Activated CD8-positive, alpha-beta memory T cell treated with anti-CD3 and anti-CD28 coated beads, Interleukin-2, amount 50 U/mL, for 4 hours (primary cell): Measurements from ENCODE around the gene RPS6KL1.

ENCODE experiments used
- DNase-seq: peaks from one replicate; pipeline ENCODE4 v3.0.0-alpha.2; 2020

The RPS6KL1 gene

GRCh38 chr14:74922752-74923401, at the start of gene RPS6KL1:
TSS of gene RPS6KL1 (minus strand) at chr14:74923260. CDS start at chr14:74921541, 1,719 bp downstream.
- peak; percentile 58 for DNase-seq

GRCh38 chr14:74968811-74969210, 45.8 kb upstream of the RPS6KL1 start:
- no peak for DNase-seq

- DNase-seq = no peak
These were observed 42.6 kb upstream of the RPS6KL1 start for GRCh38 chr14:74965486-74966153.

- DNase-seq = no peak
These were observed 41.9 kb upstream of the RPS6KL1 start for GRCh38 chr14:74964787-74965485.

GRCh38 chr14:74963705-74964271, 40.7 kb upstream of the RPS6KL1 start:
- no peak for DNase-seq

GRCh38 chr14:74963178-74963704, 40.2 kb upstream of the RPS6KL1 start:
- no peak for DNase-seq

- no peak for DNase-seq
These were observed 39.4 kb upstream of the RPS6KL1 start for GRCh38 chr14:74962493-74962892.

- no peak for DNase-seq
These were observed 39.0 kb upstream of the RPS6KL1 start for GRCh38 chr14:74962046-74962445.

GRCh38 chr14:74961238-74961911, 38.3 kb upstream of the RPS6KL1 start:
- no peak for DNase-seq

GRCh38 chr14:74960736-74961135, 37.7 kb upstream of the RPS6KL1 start:
- no peak for DNase-seq

- no peak for DNase-seq
These were observed 36.6 kb upstream of the RPS6KL1 start for GRCh38 chr14:74959596-74960180.

- DNase-seq = no peak
These were observed 33.4 kb upstream of the RPS6KL1 start for GRCh38 chr14:74956280-74957072.

GRCh38 chr14:74956027-74956279, 32.9 kb upstream of the RPS6KL1 start:
- no peak for DNase-seq

GRCh38 chr14:74955229-74956026, 32.4 kb upstream of the RPS6KL1 start, which contains the start of gene PGF:
TSS of gene PGF (minus strand) at chr14:74955597. CDS start at chr14:74955242, 355 bp downstream.
- DNase-seq = no peak

GRCh38 chr14:74954947-74955228, 31.8 kb upstream of the RPS6KL1 start:
- no peak for DNase-seq

GRCh38 chr14:74954232-74954946, 31.3 kb upstream of the RPS6KL1 start:
- DNase-seq = no peak

GRCh38 chr14:74953686-74954085, 30.6 kb upstream of the RPS6KL1 start:
- DNase-seq = no peak

- DNase-seq = no peak
These were observed 29.8 kb upstream of the RPS6KL1 start for GRCh38 chr14:74952697-74953484.

- DNase-seq = no peak
These were observed 29.2 kb upstream of the RPS6KL1 start for GRCh38 chr14:74952180-74952665.
